Smooth muscle cell (in vitro differentiated cells): ENCODE measurements around the gene KCNT1. TPM values are rescaled to one million over a fixed set of nuclear protein-coding genes. Genes with fewer than 3 reads are reported as not detected.
"Not testable (repeated sequence)": the region's sequence is repeated elsewhere in the genome, so short reads cannot be mapped to it uniquely, and the experiment has no call there.

Source experiments
- DNase-seq: peaks from one replicate; lab custom pipeline; 2025; ENCODE audit not compliant: unreplicated experiment; lab: John Stamatoyannopoulos, UW
- H2AFZ ChIP-seq: fragments of 200-600 bp; sonication (generic); 2 replicates; pipeline ENCODE4 v1.6.0; 2016; ENCODE audit warnings: antibody characterized with exemption, low read depth, mild to moderate bottlenecking
- H3F3A ChIP-seq: fragments of 200-600 bp; sonication (generic); 2 replicates; pipeline ENCODE4 v1.6.0; 2017; ENCODE audit warnings: antibody characterized with exemption, low read depth
- H3K27ac ChIP-seq: fragments of 200-600 bp; sonication (generic); 2 replicates; pipeline ENCODE4 v1.5.1; 2016; ENCODE audit warnings: low read depth, mild to moderate bottlenecking
- H3K27me3 ChIP-seq: fragments of 200-600 bp; sonication (generic); 2 replicates; pipeline ENCODE4 v1.6.1; 2016; ENCODE audit warnings: low read depth, mild to moderate bottlenecking
- H3K36me3 ChIP-seq: fragments of 200-600 bp; sonication (generic); 2 replicates; pipeline ENCODE4 v1.5.1; 2016; ENCODE audit warnings: low read depth
- H3K4me1 ChIP-seq: fragments of 200-600 bp; sonication (generic); 2 replicates; pipeline ENCODE4 v1.5.1; 2016; ENCODE audit warnings: low read depth
- H3K4me2 ChIP-seq: fragments of 200-600 bp; sonication (generic); 2 replicates; pipeline ENCODE4 v1.6.0; 2016; ENCODE audit warnings: mild to moderate bottlenecking
- H3K4me3 ChIP-seq: fragments of 200-600 bp; sonication (generic); 2 replicates; pipeline ENCODE4 v1.5.1; 2016; ENCODE audit warnings: mild to moderate bottlenecking
- H3K79me2 ChIP-seq: fragments of 200-600 bp; sonication (generic); 2 replicates; pipeline ENCODE4 v1.6.0; 2016; ENCODE audit warnings: low read depth, mild to moderate bottlenecking
- H3K9ac ChIP-seq: fragments of 200-600 bp; sonication (generic); 2 replicates; pipeline ENCODE4 v1.6.0; 2016; ENCODE audit warnings: low read depth
- H3K9me3 ChIP-seq: fragments of 200-600 bp; sonication (generic); replicated peaks from 2 replicates; pipeline ENCODE4 v1.5.1; 2016; ENCODE audit warnings: low read depth
- H4K20me1 ChIP-seq: fragments of 200-600 bp; sonication (generic); 2 replicates; pipeline ENCODE4 v1.6.0; 2016; ENCODE audit warnings: low read depth
- WGBS: methylation state at CpG from one replicate; pipeline ENCODE4 v1.1.7; 2016; ENCODE audit warnings: low lambda C conversion rate; 5-methylcytosine and 5-hydroxymethylcytosine counted together
- polyA plus RNA-seq: library from polyadenylated mRNA; unstranded; fragments of >200 nt; fragmentation: Nextera tagmentation; extraction: Ambion mirVana; gene quantifications from 2 replicates; pipeline ENCODE4 v1.2.1, GENCODE V29; 2016
- total RNA-seq: library from RNA; depleted of rRNA; stranded (reverse); fragments of >200 nt; gene quantifications from 2 replicates; pipeline ENCODE4 v1.2.3, GENCODE V29; 2014
- TF ChIP-seq, protein P1 (sequence below): fragments of 200-600 bp; sonication (generic); IDR thresholded peaks from 2 replicates; pipeline ENCODE4 v1.5.1; 2017; ENCODE audit warnings: borderline replicate concordance, mild to moderate bottlenecking, antibody characterized with exemption; ENCODE audit not compliant: insufficient read depth, poor library complexity, severe bottlenecking

Gene KCNT1
- total and polyA plus RNA-seq, 2 experiments from 2014 or later, result not detected

DNA sequence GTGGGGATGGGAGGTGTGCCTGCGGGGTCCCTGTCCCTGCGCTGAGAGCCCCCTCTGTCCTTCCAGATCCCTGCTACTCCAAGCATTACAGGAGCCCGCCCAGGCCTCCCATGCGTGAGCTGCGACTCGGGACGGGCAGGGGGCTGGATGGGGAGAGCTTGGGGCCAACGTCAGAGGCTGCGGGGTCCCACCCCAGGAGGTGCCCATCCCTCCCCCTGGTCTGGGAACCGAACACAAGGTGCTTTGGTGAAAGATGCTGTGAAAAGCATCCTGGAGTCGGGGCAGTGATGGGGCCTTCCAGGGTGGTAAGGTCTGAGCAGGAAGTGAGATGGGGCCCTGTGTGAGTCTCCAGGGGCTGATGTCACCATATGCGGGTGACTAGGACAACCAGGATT, 36.2 kb upstream of the KCNT1 start:
- Histone ChIP-seq H3K4me2 (no peak overlapping the region), H3K9me3 (no peaks in the 10 kb centered on the region), H3F3A (no peaks in the 10 kb centered on the region), H3K36me3 (no peaks in the 10 kb centered on the region), H2AFZ (no peak overlapping the region), H3K9ac (no peak overlapping the region), H3K79me2 (no peaks in the 10 kb centered on the region), H3K27ac (no peak overlapping the region), H4K20me1 (peaks cover 40% of the 10 kb centered on the region), H3K4me1 (peaks cover 10% of the 10 kb centered on the region), H3K27me3 (no peaks in the 10 kb centered on the region), H3K4me3 (no peak overlapping the region)
- whole genome bisulfite sequencing, result 84% methylated on average over 11 of the region's 12 CpGs
- DNase-seq, result no peak
- TF ChIP-seq, protein P1, sequence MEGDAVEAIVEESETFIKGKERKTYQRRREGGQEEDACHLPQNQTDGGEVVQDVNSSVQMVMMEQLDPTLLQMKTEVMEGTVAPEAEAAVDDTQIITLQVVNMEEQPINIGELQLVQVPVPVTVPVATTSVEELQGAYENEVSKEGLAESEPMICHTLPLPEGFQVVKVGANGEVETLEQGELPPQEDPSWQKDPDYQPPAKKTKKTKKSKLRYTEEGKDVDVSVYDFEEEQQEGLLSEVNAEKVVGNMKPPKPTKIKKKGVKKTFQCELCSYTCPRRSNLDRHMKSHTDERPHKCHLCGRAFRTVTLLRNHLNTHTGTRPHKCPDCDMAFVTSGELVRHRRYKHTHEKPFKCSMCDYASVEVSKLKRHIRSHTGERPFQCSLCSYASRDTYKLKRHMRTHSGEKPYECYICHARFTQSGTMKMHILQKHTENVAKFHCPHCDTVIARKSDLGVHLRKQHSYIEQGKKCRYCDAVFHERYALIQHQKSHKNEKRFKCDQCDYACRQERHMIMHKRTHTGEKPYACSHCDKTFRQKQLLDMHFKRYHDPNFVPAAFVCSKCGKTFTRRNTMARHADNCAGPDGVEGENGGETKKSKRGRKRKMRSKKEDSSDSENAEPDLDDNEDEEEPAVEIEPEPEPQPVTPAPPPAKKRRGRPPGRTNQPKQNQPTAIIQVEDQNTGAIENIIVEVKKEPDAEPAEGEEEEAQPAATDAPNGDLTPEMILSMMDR, result no peak

DNA sequence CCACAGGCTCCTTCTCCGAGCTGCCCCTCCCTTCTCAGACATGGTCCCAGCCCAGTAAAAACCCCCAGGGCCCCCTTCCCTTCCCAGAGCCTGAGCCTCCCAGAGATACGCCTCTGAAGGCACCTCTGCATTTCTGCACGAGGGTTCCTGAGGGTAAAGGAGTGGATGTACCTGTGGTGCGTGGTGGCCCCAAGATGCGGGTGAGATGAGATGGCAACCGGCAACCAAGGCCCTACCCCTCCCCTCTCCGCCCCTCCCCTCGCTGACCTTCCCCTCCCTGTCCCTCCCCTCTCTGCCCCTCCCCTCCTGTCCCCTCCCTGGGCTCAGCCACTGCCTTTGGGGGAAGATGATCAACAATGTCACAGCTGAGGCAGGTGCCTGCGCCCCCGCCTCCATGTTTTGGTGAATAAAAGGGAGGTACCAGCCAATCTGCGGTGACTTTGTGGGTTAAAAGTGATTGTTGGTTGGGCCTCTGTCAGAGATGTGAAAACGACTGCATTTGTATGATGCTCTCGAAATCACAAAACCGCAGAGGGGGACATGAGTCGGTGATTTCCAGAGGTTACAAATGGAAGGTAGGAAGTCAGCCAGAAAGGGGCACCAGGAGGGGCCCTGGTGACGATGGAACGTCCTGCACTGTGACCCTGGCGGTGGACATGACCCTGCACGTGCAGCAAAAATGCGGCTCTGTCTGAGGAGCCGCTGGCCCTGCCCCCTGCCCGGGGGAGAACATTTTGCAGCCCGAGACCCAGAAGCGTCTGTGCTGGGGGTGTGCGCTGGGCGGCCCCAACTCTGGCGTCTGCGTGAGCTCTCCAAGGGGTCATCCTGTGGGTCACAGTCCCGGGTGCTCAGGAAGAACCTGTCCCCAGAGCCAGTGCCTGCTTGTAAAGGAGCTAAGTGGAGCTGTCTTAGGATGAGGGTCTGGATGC, 35.2 kb upstream of the KCNT1 start:
- Histone ChIP-seq H3K4me2 (no peak overlapping the region), H4K20me1 (peaks cover 33% of the 10 kb centered on the region), H3K4me3 (no peak overlapping the region), H3K79me2 (no peaks in the 10 kb centered on the region), H3K4me1 (peaks cover 9% of the 10 kb centered on the region), H3K27ac (no peak overlapping the region), H3F3A (no peaks in the 10 kb centered on the region), H3K36me3 (no peaks in the 10 kb centered on the region), H3K9me3 (no peaks in the 10 kb centered on the region), H3K9ac (no peak overlapping the region), H2AFZ (no peak overlapping the region), H3K27me3 (no peaks in the 10 kb centered on the region)
- TF ChIP-seq, protein P1, result no peak
- 90% methylated on average over 24 of the region's 29 CpGs for WGBS
- no peak for DNase-seq

DNA sequence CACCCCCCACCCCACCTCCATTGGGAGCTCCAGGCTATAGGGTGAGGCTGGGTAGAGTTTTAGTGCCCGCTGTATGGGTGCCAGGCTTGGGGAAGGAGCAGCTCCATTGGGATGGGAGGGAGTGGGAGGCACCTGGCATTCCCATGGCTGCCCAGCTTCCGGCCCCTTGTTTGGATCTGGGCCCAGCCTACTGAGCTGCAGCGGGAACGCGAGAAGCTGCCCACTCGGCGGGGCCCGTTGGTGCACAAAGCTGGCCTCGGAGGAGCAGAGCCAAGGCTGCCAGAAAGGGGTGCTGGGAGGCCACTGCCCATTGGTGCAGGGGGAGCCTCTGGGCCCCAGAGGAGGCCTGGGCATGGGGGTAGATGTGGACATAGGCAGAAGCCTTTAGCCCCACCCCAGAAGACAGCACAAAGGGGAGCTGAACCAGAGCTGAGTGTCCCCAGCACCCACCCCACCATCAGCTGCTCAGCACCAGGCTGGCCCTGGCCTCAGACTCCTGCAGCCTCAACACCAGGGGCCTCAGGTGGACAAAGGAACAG, 34.5 kb upstream of the KCNT1 start:
- Histone ChIP-seq H3K9ac (no peak overlapping the region), H3K27me3 (no peaks in the 10 kb centered on the region)

DNA sequence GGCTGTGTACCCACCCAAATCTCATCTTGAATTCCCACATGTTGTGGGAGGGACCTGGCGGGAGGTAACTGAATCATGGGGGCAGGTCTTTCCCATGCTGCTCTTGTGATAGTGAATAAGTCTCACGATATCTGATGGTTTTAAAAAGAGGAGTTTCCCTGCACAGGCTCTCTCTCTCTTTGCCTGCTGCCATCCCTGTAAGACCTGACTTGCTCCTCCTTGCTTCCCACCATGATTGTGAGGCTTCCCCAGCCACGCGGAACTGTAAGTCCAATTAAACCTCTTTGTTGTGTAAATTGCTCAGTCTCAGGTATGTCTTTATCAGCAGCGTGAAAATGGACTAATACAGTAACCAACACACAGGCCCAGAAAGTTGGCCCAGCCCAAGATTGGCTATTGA, 33.0 kb upstream of the KCNT1 start:
- not testable (repeated sequence) for H3K4me3 ChIP-seq, H3K9me3 ChIP-seq, H2AFZ ChIP-seq, H3K79me2 ChIP-seq, H3K27me3 ChIP-seq, H3K36me3 ChIP-seq, H3K4me1 ChIP-seq, H3K9ac ChIP-seq, H3K4me2 ChIP-seq, H3F3A ChIP-seq, H3K27ac ChIP-seq, DNase-seq
- WGBS, result 85% methylated on average over 5 of the region's 5 CpGs
- H4K20me1 ChIP-seq, result peaks cover 15% of the 10 kb centered on the region

More for the DNA sequence above, 34.5 kb upstream of the KCNT1 start:
- Histone ChIP-seq H4K20me1 (peaks cover 26% of the 10 kb centered on the region), H3K4me3 (no peak overlapping the region), H3K4me1 (peaks cover 2% of the 10 kb centered on the region), H3K36me3 (no peaks in the 10 kb centered on the region), H2AFZ (no peak overlapping the region), H3K4me2 (no peak overlapping the region), H3K9me3 (no peaks in the 10 kb centered on the region), H3K27ac (no peak overlapping the region), H3F3A (no peaks in the 10 kb centered on the region), H3K79me2 (no peaks in the 10 kb centered on the region)
- TF ChIP-seq, protein P1, result no peak
- WGBS, result 94% methylated on average over 9 of the region's 9 CpGs
- DNase-seq, result no peak
